ENCODE data around the gene PEX26. TPM values are rescaled to one million over a fixed set of nuclear protein-coding genes. Genes with fewer than 3 reads are reported as not detected.

Gene PEX26
- total RNA-seq, 6 experiments from 2014 or later: 38.9 to 49.8 (median 43.5) TPM

DNA sequence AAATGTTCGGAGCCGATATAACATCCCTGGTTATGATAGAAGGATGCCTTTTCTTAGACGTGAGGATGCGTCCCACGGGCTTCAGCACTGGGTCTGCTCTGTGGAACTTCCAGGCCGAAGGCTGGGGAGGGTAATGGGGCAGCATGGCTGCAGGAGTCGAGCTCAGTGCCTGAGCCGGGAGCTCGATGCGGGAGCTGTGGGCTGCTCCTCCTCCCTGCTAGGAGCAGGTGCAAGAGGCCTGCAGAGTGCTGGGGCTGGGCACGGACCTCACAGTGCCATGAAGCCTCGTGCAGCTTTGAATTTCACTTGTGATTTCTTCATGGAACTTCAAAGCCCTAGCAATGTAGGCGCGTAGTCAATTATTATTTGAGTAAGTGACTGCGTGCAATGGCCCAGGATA lies 38.8 kb downstream of the PEX26 start:
- Mint-ChIP-seq H3K27ac (no peak overlapping the region), H3K4me1 (ENCODE audit: low read depth) (no peaks in the 10 kb centered on the region), H3K9me3 (no peaks in the 10 kb centered on the region), H3K36me3 (ENCODE audit: low read depth) (no peaks in the 10 kb centered on the region), H3K4me3 (no peak overlapping the region), H3K27me3 (ENCODE audit: insufficient read depth) (peaks cover 4% of the 10 kb centered on the region; the same call in 1 of the 2 replicates)
- no peak for DNase-seq
- TF ChIP-seq, protein P1, sequence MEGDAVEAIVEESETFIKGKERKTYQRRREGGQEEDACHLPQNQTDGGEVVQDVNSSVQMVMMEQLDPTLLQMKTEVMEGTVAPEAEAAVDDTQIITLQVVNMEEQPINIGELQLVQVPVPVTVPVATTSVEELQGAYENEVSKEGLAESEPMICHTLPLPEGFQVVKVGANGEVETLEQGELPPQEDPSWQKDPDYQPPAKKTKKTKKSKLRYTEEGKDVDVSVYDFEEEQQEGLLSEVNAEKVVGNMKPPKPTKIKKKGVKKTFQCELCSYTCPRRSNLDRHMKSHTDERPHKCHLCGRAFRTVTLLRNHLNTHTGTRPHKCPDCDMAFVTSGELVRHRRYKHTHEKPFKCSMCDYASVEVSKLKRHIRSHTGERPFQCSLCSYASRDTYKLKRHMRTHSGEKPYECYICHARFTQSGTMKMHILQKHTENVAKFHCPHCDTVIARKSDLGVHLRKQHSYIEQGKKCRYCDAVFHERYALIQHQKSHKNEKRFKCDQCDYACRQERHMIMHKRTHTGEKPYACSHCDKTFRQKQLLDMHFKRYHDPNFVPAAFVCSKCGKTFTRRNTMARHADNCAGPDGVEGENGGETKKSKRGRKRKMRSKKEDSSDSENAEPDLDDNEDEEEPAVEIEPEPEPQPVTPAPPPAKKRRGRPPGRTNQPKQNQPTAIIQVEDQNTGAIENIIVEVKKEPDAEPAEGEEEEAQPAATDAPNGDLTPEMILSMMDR (IDR thresholded peaks at IDR 0.05): no peak

- DNase-seq: no peak
These were observed 40.6 kb downstream of the PEX26 start for GRCh38 chr22:18118345-18118915.

GRCh38 chr22:18119409-18120110 lies 41.8 kb downstream of the PEX26 start:
- Mint-ChIP-seq H3K36me3 (ENCODE audit: low read depth) (no peaks in the 10 kb centered on the region), H3K9me3 (no peaks in the 10 kb centered on the region), H3K4me1 (ENCODE audit: low read depth) (no peaks in the 10 kb centered on the region), H3K27ac (no peak overlapping the region), H3K4me3 (no peak overlapping the region), H3K27me3 (ENCODE audit: insufficient read depth) (no peaks in the 10 kb centered on the region)
- DNase-seq: no peak
- TF ChIP-seq, protein P1 (IDR thresholded peaks at IDR 0.05): no peak

More at GRCh38 chr22:18118345-18118915, 40.6 kb downstream of the PEX26 start:
- no peaks in the 10 kb centered on the region; the same call in 1 of the 2 replicates for H3K27me3 Mint-ChIP-seq (ENCODE audit: insufficient read depth)
- TF ChIP-seq, protein P1 (IDR thresholded peaks at IDR 0.05): no peak
- H3K4me1 Mint-ChIP-seq (ENCODE audit: low read depth): no peaks in the 10 kb centered on the region
- no peaks in the 10 kb centered on the region for H3K36me3 Mint-ChIP-seq (ENCODE audit: low read depth)
- H3K4me3 Mint-ChIP-seq: no peak overlapping the region
- H3K27ac Mint-ChIP-seq: no peak overlapping the region
- H3K9me3 Mint-ChIP-seq: no peaks in the 10 kb centered on the region

- Mint-ChIP-seq H3K27me3 (ENCODE audit: insufficient read depth) (no peaks in the 10 kb centered on the region), H3K36me3 (ENCODE audit: low read depth) (no peaks in the 10 kb centered on the region), H3K4me1 (ENCODE audit: low read depth) (no peaks in the 10 kb centered on the region), H3K27ac (no peak overlapping the region), H3K9me3 (no peaks in the 10 kb centered on the region), H3K4me3 (no peak overlapping the region)
- TF ChIP-seq, protein P1 (IDR thresholded peaks at IDR 0.05): no peak
- DNase-seq: no peak
These were observed 43.1 kb downstream of the PEX26 start for GRCh38 chr22:18120857-18121256.

DNA sequence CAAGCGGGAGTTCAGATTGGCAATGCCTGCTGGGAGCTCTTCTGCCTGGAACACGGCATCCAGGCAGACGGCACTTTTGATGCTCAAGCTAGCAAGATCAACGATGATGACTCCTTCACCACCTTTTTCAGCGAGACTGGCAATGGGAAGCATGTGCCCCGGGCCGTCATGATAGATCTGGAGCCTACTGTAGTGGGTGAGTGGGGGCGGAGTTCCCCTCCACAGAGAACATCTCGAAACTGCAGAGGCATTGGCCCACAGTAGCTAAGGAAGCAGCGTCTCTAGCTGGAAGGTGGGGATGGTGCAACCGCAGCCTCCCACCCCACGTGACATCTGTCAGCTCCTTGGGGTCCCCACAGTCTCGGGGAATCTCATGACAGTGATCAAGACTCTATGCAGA lies 43.7 kb downstream of the PEX26 start:
- no peaks in the 10 kb centered on the region for H3K9me3 Mint-ChIP-seq
- no peak overlapping the region for H3K4me3 Mint-ChIP-seq
- H3K27ac Mint-ChIP-seq: no peak overlapping the region
- no peak for DNase-seq
- peaks cover 4% of the 10 kb centered on the region; the same call in 1 of the 2 replicates for H3K36me3 Mint-ChIP-seq (ENCODE audit: low read depth)
- no peaks in the 10 kb centered on the region for H3K27me3 Mint-ChIP-seq (ENCODE audit: insufficient read depth)
- TF ChIP-seq, protein P1 (IDR thresholded peaks at IDR 0.05): no peak
- H3K4me1 Mint-ChIP-seq (ENCODE audit: low read depth): no peaks in the 10 kb centered on the region

Measured in HFFc6 (cell line).